HepG2 (cell line): ENCODE results near the gene ADGRE3. TPM values are rescaled to one million over a fixed set of nuclear protein-coding genes. Genes with fewer than 3 reads are reported as not detected.

ENCODE experiments used
- ARID4A ChIP-seq: sonication (generic); formaldehyde crosslinking; IDR thresholded peaks from 2 replicates; pipeline ENCODE4 v1.5.0; 2020; ENCODE audit warnings: mild to moderate bottlenecking, missing genetic modification reagents, borderline replicate concordance
- ETS1 ChIP-seq: sonication (generic); formaldehyde crosslinking; IDR thresholded peaks from 2 replicates; pipeline ENCODE4 v1.4.0; 2020; ENCODE audit warnings: missing genetic modification reagents
- FOSL2 ChIP-seq: sonication (generic); formaldehyde crosslinking; IDR thresholded peaks from 2 replicates; pipeline ENCODE4 v1.4.0; 2020; ENCODE audit warnings: missing genetic modification reagents
- JDP2 ChIP-seq: sonication (generic); formaldehyde crosslinking; IDR thresholded peaks from 2 replicates; pipeline ENCODE4 v1.8.1; 2022; ENCODE audit warnings: missing genetic modification reagents, borderline replicate concordance
- KAT7 ChIP-seq: IDR thresholded peaks from 2 replicates; pipeline ENCODE4 v1.6.1; 2018; ENCODE audit warnings: borderline replicate concordance, missing compliant biosample characterization
- KDM5B ChIP-seq: sonication (generic); formaldehyde crosslinking; IDR thresholded peaks from 2 replicates; pipeline ENCODE4 v1.4.0; 2020; ENCODE audit warnings: missing genetic modification reagents, mild to moderate bottlenecking, borderline replicate concordance
- KDM6A ChIP-seq: IDR thresholded peaks from 2 replicates; pipeline ENCODE4 v1.6.1; 2016; ENCODE audit warnings: low read depth
- SALL1 ChIP-seq: sonication (generic); formaldehyde crosslinking; IDR thresholded peaks from 2 replicates; pipeline ENCODE4 v1.8.0; 2022; ENCODE audit warnings: mild to moderate bottlenecking, missing genetic modification reagents
- SYNCRIP ChIP-seq: fragments of 200-400 bp; formaldehyde crosslinking; IDR thresholded peaks from 2 replicates; pipeline ENCODE4 v1.6.1; 2018; ENCODE audit warnings: mild to moderate bottlenecking, low read depth, low read length; ENCODE audit not compliant: insufficient read depth
- TFDP2 ChIP-seq: sonication (generic); formaldehyde crosslinking; IDR thresholded peaks from 2 replicates; pipeline ENCODE4 v1.4.0; 2020; ENCODE audit warnings: missing genetic modification reagents
- THAP7 ChIP-seq: sonication (generic); formaldehyde crosslinking; IDR thresholded peaks from 2 replicates; pipeline ENCODE4 v1.8.1; 2023; ENCODE audit warnings: mild to moderate bottlenecking, missing genetic modification reagents
- ZNF205 ChIP-seq: IDR thresholded peaks from 2 replicates; pipeline ENCODE4 v1.6.1; 2018; ENCODE audit warnings: missing biosample characterization, missing genetic modification reagents
- ZNF496 ChIP-seq: sonication (generic); formaldehyde crosslinking; IDR thresholded peaks from 2 replicates; pipeline ENCODE4 v1.8.1; 2023; ENCODE audit warnings: mild to moderate bottlenecking, moderate library complexity, missing genetic modification reagents; ENCODE audit not compliant: insufficient replicate concordance
- ZNF564 ChIP-seq: sonication (generic); formaldehyde crosslinking; IDR thresholded peaks from 2 replicates; pipeline ENCODE4 v1.8.1; 2023; ENCODE audit warnings: mild to moderate bottlenecking, missing genetic modification reagents
- ZNF709 ChIP-seq: sonication (generic); formaldehyde crosslinking; IDR thresholded peaks from 2 replicates; pipeline ENCODE4 v1.5.0; 2020; ENCODE audit warnings: mild to moderate bottlenecking, missing genetic modification reagents
- ZNF83 ChIP-seq: sonication (generic); formaldehyde crosslinking; IDR thresholded peaks from 2 replicates; pipeline ENCODE4 v1.4.0; 2020; ENCODE audit warnings: missing genetic modification reagents, mild to moderate bottlenecking, borderline replicate concordance
- ZSCAN22 ChIP-seq: sonication (generic); formaldehyde crosslinking; IDR thresholded peaks from 2 replicates; pipeline ENCODE4 v1.4.0; 2020; ENCODE audit warnings: mild to moderate bottlenecking, missing genetic modification reagents
- ZSCAN31 ChIP-seq: sonication (generic); formaldehyde crosslinking; IDR thresholded peaks from 2 replicates; pipeline ENCODE4 v1.5.0; 2020; ENCODE audit warnings: low read depth, mild to moderate bottlenecking, missing genetic modification reagents
- ZSCAN9 ChIP-seq: IDR thresholded peaks from 2 replicates; pipeline ENCODE4 v1.6.1; 2016; ENCODE audit warnings: borderline replicate concordance
- ZUFSP ChIP-seq: sonication (generic); formaldehyde crosslinking; IDR thresholded peaks from 2 replicates; pipeline ENCODE4 v1.9.0; 2021; ENCODE audit warnings: missing genetic modification reagents, mild to moderate bottlenecking, borderline replicate concordance
- polyA plus RNA-seq, 8 experiments: library from polyadenylated mRNA; depleted of rRNA in 3 of 8; stranded (reverse) in 7 of 8; unstranded in 1 of 8; fragments of >200 nt; fragmentation: Illumina TruSeq in 4 of 8; extraction: Trizol in 4 of 8; gene quantifications; 2 replicates each; pipeline versions ENCODE4 v1.2.1 to v1.2.3, GENCODE V29; 2011 to 2016; ENCODE audit warnings: low read depth in 4 of 8, missing spikeins in 1 of 8, mixed read lengths in 1 of 8; ENCODE audit not compliant: insufficient read depth in 1 of 8
- total RNA-seq, 5 experiments: library from RNA; depleted of rRNA; stranded (reverse); fragments of >200 nt; fragmentation: Illumina TruSeq; extraction: Trizol; gene quantifications; 2 replicates each; pipeline ENCODE4 v1.2.3, GENCODE V29; 2016; ENCODE audit warnings: low read depth in 1 of 5

Gene ADGRE3
- total and polyA plus RNA-seq, 2 of the 13 experiments (the other 11 are each of a cell fraction or from before 2014, with no cell fraction given), result not detected

GRCh38 chr19:14571695-14572490, 102.8 kb downstream of the ADGRE3 start, which contains the start of gene NDUFB7 (continued):
- TF ChIP-seq ARID4A (CRISPR knock-in tag) (peak; percentile 91), ZNF564 (CRISPR knock-in tag) (peak; percentile 61; the same call in 1 of the 2 replicates), ZSCAN31 (CRISPR knock-in tag) (0 out of 2 replicates have a peak, but pooled peaks have one; percentile 68), ZSCAN22 (CRISPR knock-in tag) (peak; percentile 19; the same call in 1 of the 2 replicates), JDP2 (CRISPR knock-in tag) (no peak; the same call in 1 of the 2 replicates), ZUFSP (no peak), ETS1 (CRISPR knock-in tag) (no peak), ZNF205 (peak; percentile 78; the same call in 1 of the 2 replicates), KDM5B (peak; percentile 84; the same call in 1 of the 2 replicates), ZNF709 (CRISPR knock-in tag) (peak; percentile 88), TFDP2 (CRISPR knock-in tag) (0 out of 2 replicates have a peak, but pooled peaks have one; percentile 20), KAT7 (CRISPR knock-in tag) (peak; percentile 40; the same call in 1 of the 2 replicates), ZNF83 (CRISPR knock-in tag) (peak; percentile 91; the same call in 1 of the 2 replicates), THAP7 (CRISPR knock-in tag) (peak; percentile 73; the same call in 1 of the 2 replicates), SYNCRIP (no peak), SALL1 (CRISPR knock-in tag) (peak; percentile 91), KDM6A (no peak), ZSCAN9 (CRISPR knock-in tag) (peak; percentile 73), ZNF496 (no peak), FOSL2 (peak; percentile 58)
